Measurements from ENCODE around the gene TMEM217.

DNA sequence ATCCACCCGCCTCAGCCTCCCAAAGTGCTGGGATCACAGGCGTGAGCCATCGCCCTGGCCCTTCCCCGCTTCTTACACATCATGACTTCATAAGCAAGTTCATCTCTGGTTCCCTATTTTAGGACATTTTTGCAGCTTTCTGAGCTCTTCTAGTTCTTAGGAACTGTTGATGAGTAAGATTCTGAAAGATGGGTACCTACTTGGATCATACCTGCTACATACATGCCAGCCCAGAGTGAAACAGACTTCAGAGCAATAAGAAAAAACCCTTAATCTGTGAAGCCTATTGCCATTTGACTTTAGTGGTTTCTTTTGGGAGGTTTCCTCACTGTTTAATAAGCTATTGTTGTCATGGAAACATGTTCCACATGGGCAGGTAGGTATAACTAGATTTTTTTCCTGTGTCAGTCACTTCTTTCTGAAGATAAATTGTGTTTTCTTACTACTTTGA, 27.9 kb upstream of the TMEM217 start:
- TF ChIP-seq POLR2A (IDR thresholded peaks at IDR 0.05; ENCODE audit: low read depth, low read length), result no peak
- TF ChIP-seq TAF1 (IDR thresholded peaks at IDR 0.05; ENCODE audit: low read depth, low read length), result no peak
- no peak for TF ChIP-seq POLR2AphosphoS5 (IDR thresholded peaks at IDR 0.05; ENCODE audit: low read depth, low read length)

Measured in GM12891 (cell line).